Caco-2 (cell line): ENCODE measurements around the gene HIP1R. TPM values are rescaled to one million over a fixed set of nuclear protein-coding genes. Genes with fewer than 3 reads are reported as not detected.
A peak's percentile ranks its signal among the peaks of the same experiment; 100 is the strongest.
"Not testable (repeated sequence)": the region's sequence is repeated elsewhere in the genome, so short reads cannot be mapped to it uniquely, and the experiment has no call there.

Source experiments
- BruUV-seq: library from RNA; stranded (reverse); fragments of 400-500 nt; replicated peaks from 2 replicates; lab custom pipeline; 2021; lab: Mats Ljungman, UMichigan
- CTCF ChIA-PET: fragments of 300-600 bp; sonication (Branson Sonifier 250); formaldehyde crosslinking; loops from one replicate; lab custom pipeline; 2022; ENCODE audit warnings: antibody characterized with exemption; lab: Charles Lee
- POLR2A ChIA-PET: fragments of 300-600 bp; sonication (Branson Sonifier 250); formaldehyde crosslinking; loops from one replicate; lab custom pipeline; 2022; ENCODE audit warnings: antibody characterized with exemption; lab: Charles Lee
- DNase-seq, 2 experiments: peaks; one replicate each; pipeline versions ENCODE4 v3.0.0 to v3.0.0-alpha.2; 2020 to 2022
- H3K27me3 ChIP-seq: replicated peaks from 2 replicates; pipeline ENCODE4 v1.6.0; 2011; ENCODE audit warnings: low read length; ENCODE audit not compliant: control insufficient read depth, insufficient read depth
- H3K36me3 ChIP-seq: 2 replicates; pipeline ENCODE4 v1.5.1; 2011; ENCODE audit warnings: low read length; ENCODE audit not compliant: control insufficient read depth, insufficient read depth
- H3K4me1 ChIP-seq: fragments of 250-450 bp; sonication (Bioruptor Pico); 2 replicates; pipeline ENCODE4 v1.5.1; 2020; ENCODE audit warnings: mild to moderate bottlenecking
- H3K4me3 ChIP-seq: 2 replicates; pipeline ENCODE4 v1.5.1; 2011; ENCODE audit warnings: low read depth, mild to moderate bottlenecking, control low read depth, low read length
- H3K9me3 ChIP-seq: fragments of 250-450 bp; sonication (Bioruptor Pico); 2 replicates; pipeline ENCODE4 v1.5.1; 2020; ENCODE audit warnings: mild to moderate bottlenecking, moderate library complexity
- H3K27ac Mint-ChIP-seq: one replicate; pipeline ENCODE4 v1.8.0; 2022; ENCODE audit warnings: mixed read lengths; ENCODE audit not compliant: unreplicated experiment
- H3K27me3 Mint-ChIP-seq: one replicate; pipeline ENCODE4 v1.8.0; 2022; ENCODE audit warnings: mixed read lengths; ENCODE audit not compliant: insufficient read depth, unreplicated experiment
- H3K36me3 Mint-ChIP-seq: one replicate; pipeline ENCODE4 v1.8.0; 2022; ENCODE audit warnings: mild to moderate bottlenecking, mixed read lengths; ENCODE audit not compliant: insufficient read depth, unreplicated experiment
- H3K4me1 Mint-ChIP-seq: one replicate; pipeline ENCODE4 v1.8.0; 2022; ENCODE audit warnings: low read depth, mixed read lengths; ENCODE audit not compliant: unreplicated experiment
- H3K4me3 Mint-ChIP-seq: one replicate; pipeline ENCODE4 v1.8.0; 2022; ENCODE audit warnings: mild to moderate bottlenecking, moderate library complexity, mixed read lengths; ENCODE audit not compliant: unreplicated experiment
- H3K9me3 Mint-ChIP-seq: one replicate; pipeline ENCODE4 v1.8.0; 2022; ENCODE audit warnings: mixed read lengths; ENCODE audit not compliant: unreplicated experiment
- intact Hi-C: fragments of 100-400 bp; cut with micrococcal nuclease; formaldehyde crosslinking; loops from one replicate; pipeline ENCODE4 v1.10.0; 2022; ENCODE audit not compliant: unreplicated experiment
- total RNA-seq: library from RNA; stranded (reverse); gene quantifications from 2 replicates; pipeline ENCODE4 v1.2.3, GENCODE V29; 2022
- TF ChIP-seq, protein P1 (sequence below), 2 experiments: fragments of 200-600 bp in 1 of 2; IDR thresholded peaks; 1 replicate in 1 of 2; 2 replicates in 1 of 2; pipeline versions ENCODE4 v1.5.1 to v1.8.0; 2011 to 2022; ENCODE audit warnings: antibody characterized with exemption in 1 of 2, control low read depth in 1 of 2, inconsistent platforms in 1 of 2, low read depth in 1 of 2, low read length in 1 of 2, mild to moderate bottlenecking in 1 of 2, moderate library complexity in 1 of 2; ENCODE audit not compliant: insufficient read depth in 1 of 2, severe bottlenecking in 1 of 2, unreplicated experiment in 1 of 2

Gene HIP1R
- total RNA-seq, 1 experiment from 2014 or later = 13.8 TPM

DNA sequence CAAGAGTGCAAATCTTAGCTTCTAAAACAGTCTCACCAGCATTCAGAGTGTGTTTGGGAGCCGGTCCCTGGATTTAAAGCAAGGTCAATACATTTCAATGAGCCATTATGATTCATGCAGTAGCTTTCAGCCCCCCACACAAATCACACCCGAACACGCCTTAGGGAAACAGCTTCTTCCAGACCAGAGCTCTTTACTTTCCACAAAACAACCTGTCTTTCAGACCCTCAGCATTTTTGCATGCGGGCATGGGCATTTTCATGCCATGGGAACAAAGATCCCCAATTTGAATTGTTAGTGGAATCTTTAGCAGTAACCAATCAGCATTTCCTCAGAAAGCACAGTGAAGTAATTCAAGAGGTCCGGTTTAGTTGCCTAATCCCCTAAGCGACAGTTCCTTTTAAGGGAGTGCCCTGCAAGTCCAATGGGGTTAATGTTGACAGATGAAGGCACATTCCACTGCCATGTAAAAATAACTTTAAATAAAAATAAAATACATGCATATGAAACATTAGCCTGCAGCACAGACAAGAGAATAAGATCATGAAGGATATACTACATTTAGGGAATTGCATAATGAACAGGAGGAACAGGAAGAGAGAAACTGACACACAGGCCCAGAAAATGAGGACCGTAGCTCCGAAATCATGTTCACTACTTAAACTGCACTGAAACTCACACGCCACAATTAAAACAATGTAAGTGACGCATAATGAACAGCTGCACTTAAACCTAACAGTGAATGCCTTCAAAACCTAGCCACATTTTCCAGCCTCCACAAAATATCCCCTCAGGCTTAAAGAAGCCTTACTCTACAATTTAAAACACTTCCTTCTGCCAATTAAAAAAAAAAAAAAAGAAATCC lies 56.6 kb downstream of the HIP1R start:
- peaks cover 44% of the 10 kb centered on the region for H3K4me1 ChIP-seq
- no TSS peak for BruUV-seq
- H3K4me3 ChIP-seq = no peak overlapping the region
- H3K27ac Mint-ChIP-seq = no peak overlapping the region
- H3K4me1 Mint-ChIP-seq = peaks cover 41% of the 10 kb centered on the region
- DNase-seq = no peak
- H3K27me3 Mint-ChIP-seq = no peaks in the 10 kb centered on the region
- intact Hi-C loops = no loop called here
- POLR2A ChIA-PET = no interaction called here
- H3K4me3 Mint-ChIP-seq = peak overlapping the region; percentile 17
- peaks cover 17% of the 10 kb centered on the region for H3K36me3 Mint-ChIP-seq
- H3K9me3 ChIP-seq = no peaks in the 10 kb centered on the region
- H3K36me3 ChIP-seq = no peaks in the 10 kb centered on the region
- TF ChIP-seq, protein P1, sequence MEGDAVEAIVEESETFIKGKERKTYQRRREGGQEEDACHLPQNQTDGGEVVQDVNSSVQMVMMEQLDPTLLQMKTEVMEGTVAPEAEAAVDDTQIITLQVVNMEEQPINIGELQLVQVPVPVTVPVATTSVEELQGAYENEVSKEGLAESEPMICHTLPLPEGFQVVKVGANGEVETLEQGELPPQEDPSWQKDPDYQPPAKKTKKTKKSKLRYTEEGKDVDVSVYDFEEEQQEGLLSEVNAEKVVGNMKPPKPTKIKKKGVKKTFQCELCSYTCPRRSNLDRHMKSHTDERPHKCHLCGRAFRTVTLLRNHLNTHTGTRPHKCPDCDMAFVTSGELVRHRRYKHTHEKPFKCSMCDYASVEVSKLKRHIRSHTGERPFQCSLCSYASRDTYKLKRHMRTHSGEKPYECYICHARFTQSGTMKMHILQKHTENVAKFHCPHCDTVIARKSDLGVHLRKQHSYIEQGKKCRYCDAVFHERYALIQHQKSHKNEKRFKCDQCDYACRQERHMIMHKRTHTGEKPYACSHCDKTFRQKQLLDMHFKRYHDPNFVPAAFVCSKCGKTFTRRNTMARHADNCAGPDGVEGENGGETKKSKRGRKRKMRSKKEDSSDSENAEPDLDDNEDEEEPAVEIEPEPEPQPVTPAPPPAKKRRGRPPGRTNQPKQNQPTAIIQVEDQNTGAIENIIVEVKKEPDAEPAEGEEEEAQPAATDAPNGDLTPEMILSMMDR (IDR thresholded peaks at IDR 0.05; ENCODE audit: insufficient read depth in 1 of 2, low read depth in 1 of 2, low read length in 1 of 2, severe bottlenecking in 1 of 2, unreplicated experiment in 1 of 2) = no peak
- H3K9me3 Mint-ChIP-seq = no peaks in the 10 kb centered on the region
- CTCF ChIA-PET = interaction anchor here (0.7 kb wide), 1 partner anchor 17 kb away, joined by 4 read pairs; no protein-coding TSS in a partner anchor
- H3K27me3 ChIP-seq = no peaks in the 10 kb centered on the region

DNA sequence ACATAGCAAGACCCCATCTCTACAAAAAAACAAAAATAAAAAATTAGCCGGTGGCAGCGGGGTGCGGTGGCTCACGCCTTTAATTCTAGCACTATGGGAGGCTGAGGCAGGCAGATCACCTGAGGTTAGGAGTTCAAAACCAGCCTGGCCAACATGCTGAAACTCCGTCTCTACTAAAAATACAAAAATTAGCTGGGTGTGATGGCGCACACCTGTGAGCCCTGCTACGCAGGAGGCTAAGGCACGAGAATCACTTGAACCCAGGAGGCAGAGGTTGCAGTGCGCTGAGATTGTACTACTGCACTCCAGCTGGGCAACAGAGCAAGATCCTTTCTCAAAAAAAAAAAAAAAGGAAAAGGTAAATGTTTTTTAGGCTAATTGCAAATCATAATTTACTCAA lies 57.5 kb downstream of the HIP1R start:
- H3K4me1 Mint-ChIP-seq = peaks cover 32% of the 10 kb centered on the region
- H3K36me3 Mint-ChIP-seq = peaks cover 17% of the 10 kb centered on the region
- H3K27ac Mint-ChIP-seq, BruUV-seq, intact Hi-C loops, H3K36me3 ChIP-seq, H3K4me3 ChIP-seq, H3K27me3 ChIP-seq, POLR2A ChIA-PET, DNase-seq, H3K27me3 Mint-ChIP-seq, H3K9me3 Mint-ChIP-seq, H3K9me3 ChIP-seq, CTCF ChIA-PET, H3K4me3 Mint-ChIP-seq: not testable (repeated sequence)
- peaks cover 36% of the 10 kb centered on the region for H3K4me1 ChIP-seq

DNA sequence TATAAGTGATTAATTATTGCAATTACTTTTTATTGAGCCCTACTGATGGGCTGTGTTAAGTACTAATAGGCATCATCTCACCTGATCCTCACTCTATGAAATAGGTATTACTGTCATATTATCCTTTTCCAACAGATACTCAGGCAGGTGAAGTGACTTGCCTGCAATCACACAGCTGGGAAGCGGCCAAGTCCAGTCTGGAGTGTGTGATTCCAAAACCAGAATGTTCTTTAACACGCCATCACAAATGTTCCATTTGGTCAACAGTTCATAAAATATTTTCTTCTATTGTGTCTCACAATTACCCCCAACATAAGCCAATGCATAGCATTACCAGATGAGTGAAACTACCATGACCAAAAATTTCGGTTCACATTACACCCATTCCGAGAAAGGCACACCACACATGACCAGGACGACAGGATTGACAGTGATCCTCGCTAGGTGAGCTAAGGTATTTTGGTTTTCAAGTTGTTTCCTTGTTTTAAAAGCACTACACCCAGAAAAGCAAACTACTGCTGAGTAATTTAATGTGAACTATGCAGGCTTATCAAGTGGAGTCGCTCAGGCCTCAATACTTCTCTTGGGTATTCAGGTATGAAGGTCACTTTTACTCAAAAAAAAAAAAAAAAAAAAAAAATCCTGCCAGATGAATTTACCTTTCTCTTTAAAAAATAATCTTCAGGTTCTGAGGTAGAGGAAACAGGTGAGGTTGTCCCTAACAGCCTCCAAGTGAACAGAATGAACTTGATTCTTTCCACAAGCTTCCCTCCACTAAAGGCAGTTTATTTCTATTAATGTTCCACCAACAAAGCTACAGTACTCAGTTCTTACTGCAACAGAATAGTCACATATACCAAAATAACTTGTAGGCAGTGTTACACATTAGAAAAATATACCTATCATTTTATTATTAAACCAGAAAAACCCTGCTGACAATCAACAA lies 58.2 kb downstream of the HIP1R start:
- Histone ChIP-seq H3K36me3 (no peaks in the 10 kb centered on the region), H3K9me3 (no peaks in the 10 kb centered on the region), H3K4me1 (peaks cover 29% of the 10 kb centered on the region), H3K27me3 (no peaks in the 10 kb centered on the region), H3K4me3 (no peak overlapping the region)
- Mint-ChIP-seq H3K4me3 (peak overlapping the region; percentile 3), H3K27ac (no peak overlapping the region), H3K9me3 (no peaks in the 10 kb centered on the region), H3K27me3 (no peaks in the 10 kb centered on the region), H3K36me3 (peaks cover 17% of the 10 kb centered on the region), H3K4me1 (peaks cover 25% of the 10 kb centered on the region)
- ChIA-PET CTCF (no interaction called here), POLR2A (interaction anchor here (0.5 kb wide), 2 partner anchors 67 to 88 kb away, joined by 4 read pairs; no protein-coding TSS in a partner anchor)
- intact Hi-C loops = no loop called here
- TF ChIP-seq, protein P1 (IDR thresholded peaks at IDR 0.05; ENCODE audit: insufficient read depth in 1 of 2, low read depth in 1 of 2, low read length in 1 of 2, severe bottlenecking in 1 of 2, unreplicated experiment in 1 of 2) = no peak
- BruUV-seq = TSS peak; percentile 13
- DNase-seq = no peak
